ENCODE results near the gene TRAPPC14. TPM values are rescaled to one million over a fixed set of nuclear protein-coding genes. Genes with fewer than 3 reads are reported as not detected.
"Not testable (repeated sequence)": the region's sequence is repeated elsewhere in the genome, so short reads cannot be mapped to it uniquely, and the experiment has no call there.

TRAPPC14 gene
- total and polyA plus RNA-seq, 2 of the 13 experiments (the other 11 are each of a cell fraction or from before 2014, with no cell fraction given) = 4.7 to 9.6 TPM

DNA sequence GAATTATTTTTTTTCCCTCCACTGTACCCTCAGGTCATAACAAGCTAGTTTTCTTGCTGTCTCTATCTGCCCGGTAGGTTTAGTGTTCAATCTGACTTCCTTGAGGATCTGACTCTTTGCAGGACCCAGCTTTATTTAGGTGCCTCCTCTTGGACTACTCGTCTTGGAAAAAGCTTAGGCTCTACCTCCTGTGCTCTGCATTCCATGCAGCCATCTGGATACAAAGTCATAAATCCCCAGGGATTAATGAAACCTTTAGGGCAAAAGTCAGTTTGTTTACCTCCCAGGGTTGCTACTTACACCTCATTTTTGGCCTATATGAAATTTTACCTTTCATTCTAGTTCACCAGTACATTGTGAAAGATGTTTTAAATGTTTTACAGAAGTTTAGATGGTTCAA is 27.2 kb upstream of the TRAPPC14 start (continued):
- TF ChIP-seq, protein P1, sequence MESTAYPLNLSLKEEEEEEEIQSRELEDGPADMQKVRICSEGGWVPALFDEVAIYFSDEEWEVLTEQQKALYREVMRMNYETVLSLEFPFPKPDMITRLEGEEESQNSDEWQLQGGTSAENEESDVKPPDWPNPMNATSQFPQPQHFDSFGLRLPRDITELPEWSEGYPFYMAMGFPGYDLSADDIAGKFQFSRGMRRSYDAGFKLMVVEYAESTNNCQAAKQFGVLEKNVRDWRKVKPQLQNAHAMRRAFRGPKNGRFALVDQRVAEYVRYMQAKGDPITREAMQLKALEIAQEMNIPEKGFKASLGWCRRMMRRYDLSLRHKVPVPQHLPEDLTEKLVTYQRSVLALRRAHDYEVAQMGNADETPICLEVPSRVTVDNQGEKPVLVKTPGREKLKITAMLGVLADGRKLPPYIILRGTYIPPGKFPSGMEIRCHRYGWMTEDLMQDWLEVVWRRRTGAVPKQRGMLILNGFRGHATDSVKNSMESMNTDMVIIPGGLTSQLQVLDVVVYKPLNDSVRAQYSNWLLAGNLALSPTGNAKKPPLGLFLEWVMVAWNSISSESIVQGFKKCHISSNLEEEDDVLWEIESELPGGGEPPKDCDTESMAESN (CRISPR knock-in tag; conservative IDR thresholded peaks at IDR 0.05) = no peak
- TF ChIP-seq SATB2 (CRISPR knock-in tag; IDR thresholded peaks at IDR 0.05) = no peak

DNA sequence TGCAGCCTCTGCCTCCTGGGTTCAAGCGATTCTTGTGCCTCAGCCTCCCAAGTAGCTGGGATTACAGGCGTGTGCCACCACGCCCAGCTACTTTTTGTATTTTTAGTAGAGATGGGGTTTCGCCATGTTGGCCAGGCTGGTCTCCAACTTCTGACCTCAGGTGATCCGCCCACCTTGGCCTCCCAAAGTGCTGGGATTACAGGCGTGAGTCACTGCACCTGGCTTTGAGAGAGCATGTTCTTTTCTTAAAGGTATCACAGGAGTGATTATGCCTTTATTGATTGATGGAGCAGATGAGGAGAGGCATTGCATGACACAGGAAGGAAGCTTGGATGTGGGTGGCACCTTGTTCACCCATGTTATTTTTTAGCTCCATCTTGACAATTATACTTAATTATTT is 24.6 kb upstream of the TRAPPC14 start:
- DNase-seq (ENCODE audit: low spot score); H3K4me1 ChIP-seq (ENCODE audit: insufficient read depth, low read length); ATAC-seq; H3K9me3 ChIP-seq (ENCODE audit: low read length); H3K36me3 ChIP-seq (replicated peaks in 1 of 2; ENCODE audit: control insufficient read depth in 1 of 2, insufficient read depth in 2 of 2, low read length in 2 of 2); BruUV-seq (replicated peaks); H3K27ac ChIP-seq (ENCODE audit: extremely low read length, insufficient read depth, low read length); H3K27me3 ChIP-seq (ENCODE audit: control insufficient read depth in 1 of 2, insufficient read depth in 2 of 2, low read length in 2 of 2); H3K79me2 ChIP-seq (ENCODE audit: insufficient read depth, low read length); in situ Hi-C loops (cut with HindIII; ENCODE audit: extremely low pct_ligation_motif_present, low pct_unique_long_range_greater_than_20kb); FAIRE-seq; CTCF ChIA-PET (ENCODE audit: low intra/inter-chr PET ratio, low total read pairs); intact Hi-C loops (cut with micrococcal nuclease; ENCODE audit: unreplicated experiment); H4K20me1 ChIP-seq (ENCODE audit: insufficient read depth, low read length); POLR2A ChIA-PET; H3K4me3 ChIP-seq (replicated peaks in 1 of 3; ENCODE audit: insufficient read depth in 1 of 3, low read depth in 2 of 3, low read length in 3 of 3); H2AFZ ChIP-seq (ENCODE audit: low read length); H3K4me2 ChIP-seq (ENCODE audit: low read depth, low read length); H3K9ac ChIP-seq (ENCODE audit: insufficient read depth, low read depth, low read length): not testable (repeated sequence)
- WGBS (ENCODE audit: low lambda C conversion rate) = 33% methylated on average over 5 of the region's 6 CpGs

DNA sequence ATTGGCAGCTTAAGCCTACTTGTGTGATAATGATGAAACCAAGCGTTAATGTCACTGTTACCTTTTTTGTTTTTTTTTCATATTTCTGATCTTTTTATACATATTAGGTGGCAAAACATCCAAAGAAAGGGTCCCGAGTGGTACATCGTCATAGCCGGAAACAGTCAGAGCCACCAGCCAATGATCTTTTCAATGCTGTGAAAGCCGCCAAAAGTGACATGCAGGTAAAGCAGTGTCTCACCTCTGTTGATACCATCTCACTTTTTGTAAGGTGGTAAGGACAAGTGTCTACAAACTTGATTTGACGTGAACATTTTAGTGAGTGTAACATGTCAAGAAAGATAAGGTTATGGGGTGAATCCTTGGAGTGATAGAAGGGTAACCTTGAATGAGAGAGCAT is 24.1 kb upstream of the TRAPPC14 start:
- intact Hi-C loops (cut with micrococcal nuclease; ENCODE audit: unreplicated experiment); ATAC-seq; H3K79me2 ChIP-seq (ENCODE audit: insufficient read depth, low read length); H3K4me1 ChIP-seq (ENCODE audit: insufficient read depth, low read length); CTCF ChIA-PET (ENCODE audit: low intra/inter-chr PET ratio, low total read pairs); H3K36me3 ChIP-seq (replicated peaks in 1 of 2; ENCODE audit: control insufficient read depth in 1 of 2, insufficient read depth in 2 of 2, low read length in 2 of 2); H3K4me2 ChIP-seq (ENCODE audit: low read depth, low read length); DNase-seq (ENCODE audit: low spot score); H3K4me3 ChIP-seq (replicated peaks in 1 of 3; ENCODE audit: insufficient read depth in 1 of 3, low read depth in 2 of 3, low read length in 3 of 3); in situ Hi-C loops (cut with HindIII; ENCODE audit: extremely low pct_ligation_motif_present, low pct_unique_long_range_greater_than_20kb); FAIRE-seq; H3K9ac ChIP-seq (ENCODE audit: insufficient read depth, low read depth, low read length); POLR2A ChIA-PET; H3K9me3 ChIP-seq (ENCODE audit: low read length); H4K20me1 ChIP-seq (ENCODE audit: insufficient read depth, low read length); H3K27ac ChIP-seq (ENCODE audit: extremely low read length, insufficient read depth, low read length); H3K27me3 ChIP-seq (ENCODE audit: control insufficient read depth in 1 of 2, insufficient read depth in 2 of 2, low read length in 2 of 2); H2AFZ ChIP-seq (ENCODE audit: low read length); BruUV-seq (replicated peaks): not testable (repeated sequence)
- 24% methylated on average over 6 of the region's 6 CpGs for WGBS (ENCODE audit: low lambda C conversion rate)

DNA sequence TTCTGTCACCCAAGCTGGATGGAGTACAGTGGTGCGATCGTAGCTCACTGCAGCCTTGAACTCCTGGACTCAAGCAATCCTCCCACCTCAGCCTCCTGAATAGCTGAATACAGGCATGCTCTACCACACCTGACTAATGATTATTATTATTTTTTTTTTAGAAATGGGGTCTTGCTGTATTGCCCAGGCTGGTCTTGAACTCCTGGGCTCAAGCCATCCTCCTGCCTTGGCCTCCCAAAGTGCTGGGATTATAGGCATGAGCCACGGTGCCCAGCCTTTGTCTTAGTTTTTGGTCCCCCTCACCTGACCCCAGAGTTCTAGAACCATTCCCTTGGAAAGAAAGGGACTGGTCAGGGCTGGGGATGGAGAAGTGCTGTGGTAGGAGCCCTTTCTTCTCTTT is 21.6 kb upstream of the TRAPPC14 start:
- ATAC-seq; FAIRE-seq; H3K9ac ChIP-seq (ENCODE audit: insufficient read depth, low read depth, low read length); DNase-seq (ENCODE audit: low spot score); H3K27me3 ChIP-seq (ENCODE audit: control insufficient read depth in 1 of 2, insufficient read depth in 2 of 2, low read length in 2 of 2); H3K79me2 ChIP-seq (ENCODE audit: insufficient read depth, low read length); H3K4me2 ChIP-seq (ENCODE audit: low read depth, low read length); H3K4me3 ChIP-seq (replicated peaks in 1 of 3; ENCODE audit: insufficient read depth in 1 of 3, low read depth in 2 of 3, low read length in 3 of 3); intact Hi-C loops (cut with micrococcal nuclease; ENCODE audit: unreplicated experiment); in situ Hi-C loops (cut with HindIII; ENCODE audit: extremely low pct_ligation_motif_present, low pct_unique_long_range_greater_than_20kb); H3K27ac ChIP-seq (ENCODE audit: extremely low read length, insufficient read depth, low read length); H3K36me3 ChIP-seq (replicated peaks in 1 of 2; ENCODE audit: control insufficient read depth in 1 of 2, insufficient read depth in 2 of 2, low read length in 2 of 2); CTCF ChIA-PET (ENCODE audit: low intra/inter-chr PET ratio, low total read pairs); H3K9me3 ChIP-seq (ENCODE audit: low read length); H4K20me1 ChIP-seq (ENCODE audit: insufficient read depth, low read length); BruUV-seq (replicated peaks); H2AFZ ChIP-seq (ENCODE audit: low read length): not testable (repeated sequence)
- WGBS (ENCODE audit: low lambda C conversion rate) = 66% methylated on average over 3 of the region's 3 CpGs
- POLR2A ChIA-PET = interaction anchor here (0.6 kb wide), 1 partner anchor 11 kb away, joined by 3 read pairs; no protein-coding TSS in a partner anchor
- H3K4me1 ChIP-seq (ENCODE audit: insufficient read depth, low read length) = peaks cover 13% of the 10 kb centered on the region

Measured in HepG2 (cell line).